ENCODE measurements around the gene CMTM3.
A peak's percentile ranks its signal among the peaks of the same experiment; 100 is the strongest.

DNA sequence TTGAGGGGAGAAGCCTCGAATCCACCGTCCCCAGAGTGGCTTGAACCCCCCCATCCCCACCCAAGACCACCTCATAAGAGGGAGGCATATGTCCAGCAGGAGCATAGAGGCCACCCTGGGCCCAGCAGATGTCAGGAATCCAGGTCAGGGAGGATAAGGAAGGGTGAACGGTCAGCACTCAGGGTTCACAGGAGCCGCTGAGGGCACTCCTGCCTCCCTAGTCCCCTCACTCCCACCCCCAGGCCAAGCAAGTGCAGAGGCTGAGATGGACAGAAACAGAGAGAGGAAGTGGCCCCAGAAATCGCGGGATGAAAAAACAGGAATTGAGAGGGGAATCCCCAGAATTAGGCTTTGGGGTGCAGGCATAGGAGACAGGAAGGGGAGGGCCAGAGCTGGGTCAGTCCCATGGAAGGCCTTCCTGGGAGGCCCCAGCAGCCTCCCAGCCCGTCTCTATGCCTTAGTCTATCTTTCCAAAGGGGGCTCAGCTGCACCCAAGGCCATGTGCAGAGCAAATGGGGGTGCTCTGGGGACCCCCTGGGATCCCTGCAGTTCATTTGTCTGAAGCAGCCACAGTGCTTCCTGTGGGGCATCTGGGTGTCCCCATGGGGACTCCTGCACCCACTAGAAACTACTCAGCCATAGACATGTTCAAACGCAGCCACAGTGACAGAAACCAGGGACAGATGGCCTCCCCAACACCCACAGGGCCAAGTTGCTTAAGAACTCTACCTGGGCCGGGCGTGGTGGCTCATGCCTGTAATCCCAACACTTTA lies 1.7 kb downstream of the CMTM3 start:
- TF ChIP-seq, protein P1, sequence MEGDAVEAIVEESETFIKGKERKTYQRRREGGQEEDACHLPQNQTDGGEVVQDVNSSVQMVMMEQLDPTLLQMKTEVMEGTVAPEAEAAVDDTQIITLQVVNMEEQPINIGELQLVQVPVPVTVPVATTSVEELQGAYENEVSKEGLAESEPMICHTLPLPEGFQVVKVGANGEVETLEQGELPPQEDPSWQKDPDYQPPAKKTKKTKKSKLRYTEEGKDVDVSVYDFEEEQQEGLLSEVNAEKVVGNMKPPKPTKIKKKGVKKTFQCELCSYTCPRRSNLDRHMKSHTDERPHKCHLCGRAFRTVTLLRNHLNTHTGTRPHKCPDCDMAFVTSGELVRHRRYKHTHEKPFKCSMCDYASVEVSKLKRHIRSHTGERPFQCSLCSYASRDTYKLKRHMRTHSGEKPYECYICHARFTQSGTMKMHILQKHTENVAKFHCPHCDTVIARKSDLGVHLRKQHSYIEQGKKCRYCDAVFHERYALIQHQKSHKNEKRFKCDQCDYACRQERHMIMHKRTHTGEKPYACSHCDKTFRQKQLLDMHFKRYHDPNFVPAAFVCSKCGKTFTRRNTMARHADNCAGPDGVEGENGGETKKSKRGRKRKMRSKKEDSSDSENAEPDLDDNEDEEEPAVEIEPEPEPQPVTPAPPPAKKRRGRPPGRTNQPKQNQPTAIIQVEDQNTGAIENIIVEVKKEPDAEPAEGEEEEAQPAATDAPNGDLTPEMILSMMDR (IDR thresholded peaks at IDR 0.05 in 8 of 11, conservative IDR thresholded peaks at IDR 0.05 in 3 of 11) = no peak
- TF ChIP-seq POLR2AphosphoS5 (IDR thresholded peaks at IDR 0.05) (peak in 1 of 3 donors; percentile 7), POLR2A (IDR thresholded peaks at IDR 0.05) (no peak)
